Loucy (cell line): Measurements from ENCODE around the gene MFN2.

Source experiments
- EZH2phosphoT487 ChIP-seq: fragments of 200-600 bp; IDR thresholded peaks from 2 replicates; pipeline ENCODE4 v1.6.1; 2018; ENCODE audit warnings: antibody characterized with exemption, mild to moderate bottlenecking, moderate library complexity, borderline replicate concordance
- TF ChIP-seq, protein P1 (sequence below): fragments of 200-600 bp; sonication (generic); conservative IDR thresholded peaks from 2 replicates; pipeline ENCODE4 v1.5.1; 2014; ENCODE audit warnings: mild to moderate bottlenecking, antibody characterized with exemption, low read length

DNA sequence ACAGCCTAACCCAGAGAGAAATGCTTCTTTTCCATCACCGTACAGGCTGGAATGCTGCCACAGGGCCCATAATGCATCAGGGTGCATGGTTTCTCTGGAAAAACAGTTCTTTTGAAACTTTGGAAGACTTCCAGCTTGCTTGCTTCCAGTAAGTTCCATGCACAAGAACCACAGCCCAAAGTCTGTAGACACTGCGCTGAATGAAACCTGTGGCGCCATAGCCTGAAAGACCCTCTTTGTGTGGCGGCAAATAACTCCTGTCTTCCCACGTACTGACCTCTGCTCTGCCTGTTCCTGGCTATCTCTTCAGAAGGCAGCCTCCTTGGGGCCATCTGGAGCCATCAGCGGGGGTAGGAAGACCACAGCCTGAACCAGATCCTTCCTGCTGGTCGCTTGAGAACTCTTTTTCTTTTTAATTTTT lies 54.1 kb downstream of the MFN2 start:
- TF ChIP-seq, protein P1, sequence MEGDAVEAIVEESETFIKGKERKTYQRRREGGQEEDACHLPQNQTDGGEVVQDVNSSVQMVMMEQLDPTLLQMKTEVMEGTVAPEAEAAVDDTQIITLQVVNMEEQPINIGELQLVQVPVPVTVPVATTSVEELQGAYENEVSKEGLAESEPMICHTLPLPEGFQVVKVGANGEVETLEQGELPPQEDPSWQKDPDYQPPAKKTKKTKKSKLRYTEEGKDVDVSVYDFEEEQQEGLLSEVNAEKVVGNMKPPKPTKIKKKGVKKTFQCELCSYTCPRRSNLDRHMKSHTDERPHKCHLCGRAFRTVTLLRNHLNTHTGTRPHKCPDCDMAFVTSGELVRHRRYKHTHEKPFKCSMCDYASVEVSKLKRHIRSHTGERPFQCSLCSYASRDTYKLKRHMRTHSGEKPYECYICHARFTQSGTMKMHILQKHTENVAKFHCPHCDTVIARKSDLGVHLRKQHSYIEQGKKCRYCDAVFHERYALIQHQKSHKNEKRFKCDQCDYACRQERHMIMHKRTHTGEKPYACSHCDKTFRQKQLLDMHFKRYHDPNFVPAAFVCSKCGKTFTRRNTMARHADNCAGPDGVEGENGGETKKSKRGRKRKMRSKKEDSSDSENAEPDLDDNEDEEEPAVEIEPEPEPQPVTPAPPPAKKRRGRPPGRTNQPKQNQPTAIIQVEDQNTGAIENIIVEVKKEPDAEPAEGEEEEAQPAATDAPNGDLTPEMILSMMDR: no peak
- TF ChIP-seq EZH2phosphoT487: no peak
